SJSA1 (cell line): ENCODE measurements around the gene FOCAD. TPM values are rescaled to one million over a fixed set of nuclear protein-coding genes. Genes with fewer than 3 reads are reported as not detected.

Experiments used
- DNase-seq, 2 experiments: peaks; one replicate each; pipeline ENCODE4 v3.0.0-alpha.2; 2015 to 2020; ENCODE audit warnings: low spot score in 2 of 2, low read depth in 1 of 2
- H3K27ac ChIP-seq: fragments of 250-450 bp; sonication (Bioruptor Pico); 2 replicates; pipeline ENCODE4 v1.5.1; 2020; ENCODE audit warnings: mild to moderate bottlenecking, moderate library complexity
- H3K27me3 ChIP-seq: fragments of 250-450 bp; sonication (Bioruptor Pico); replicated peaks from 2 replicates; pipeline ENCODE4 v1.5.1; 2020; ENCODE audit warnings: mild to moderate bottlenecking, moderate library complexity
- H3K36me3 ChIP-seq: fragments of 250-450 bp; sonication (Bioruptor Pico); 2 replicates; pipeline ENCODE4 v1.5.1; 2020; ENCODE audit warnings: mild to moderate bottlenecking
- H3K4me1 ChIP-seq: fragments of 250-450 bp; sonication (Bioruptor Pico); replicated peaks from 2 replicates; pipeline ENCODE4 v1.6.1; 2021; ENCODE audit warnings: mild to moderate bottlenecking
- H3K4me3 ChIP-seq: fragments of 250-450 bp; sonication (Bioruptor Pico); 2 replicates; pipeline ENCODE4 v1.5.1; 2020; ENCODE audit warnings: mild to moderate bottlenecking
- H3K9me3 ChIP-seq: fragments of 250-450 bp; sonication (Bioruptor Pico); replicated peaks from 2 replicates; pipeline ENCODE4 v1.5.1; 2020; ENCODE audit warnings: mild to moderate bottlenecking
- total RNA-seq: library from RNA; depleted of rRNA; stranded (reverse); fragments of >200 nt; shearing (Covaris generic); gene quantifications from 2 replicates; pipeline ENCODE4 v1.2.3, GENCODE V29; 2014

Gene FOCAD
- total RNA-seq, 1 experiment from 2014 or later = 25.0 TPM

- Histone ChIP-seq H3K4me3 (no peak overlapping the region), H3K4me1 (no peaks in the 10 kb centered on the region), H3K36me3 (no peaks in the 10 kb centered on the region), H3K27ac (no peak overlapping the region), H3K9me3 (no peaks in the 10 kb centered on the region), H3K27me3 (no peaks in the 10 kb centered on the region)
- no peak for DNase-seq
Observed at GRCh38 chr9:20865347-20865746, 181.3 kb downstream of the FOCAD start.

- no peaks in the 10 kb centered on the region for H3K27me3 ChIP-seq
- H3K36me3 ChIP-seq = no peaks in the 10 kb centered on the region
- H3K9me3 ChIP-seq = no peaks in the 10 kb centered on the region
- no peak overlapping the region for H3K4me3 ChIP-seq
- H3K4me1 ChIP-seq = peaks cover 12% of the 10 kb centered on the region
- no peak for DNase-seq
- H3K27ac ChIP-seq = no peak overlapping the region
Observed at GRCh38 chr9:20870115-20870514, 186.1 kb downstream of the FOCAD start.

- no peak overlapping the region for H3K4me3 ChIP-seq
- H3K27ac ChIP-seq = peak overlapping the region; percentile 27
- no peaks in the 10 kb centered on the region for H3K27me3 ChIP-seq
- no peaks in the 10 kb centered on the region for H3K36me3 ChIP-seq
- peaks cover 12% of the 10 kb centered on the region for H3K4me1 ChIP-seq
- H3K9me3 ChIP-seq = no peaks in the 10 kb centered on the region
- DNase-seq = peak in 1 of 2 experiments; percentile 58
Observed at GRCh38 chr9:20872340-20872977, 188.4 kb downstream of the FOCAD start.

DNA sequence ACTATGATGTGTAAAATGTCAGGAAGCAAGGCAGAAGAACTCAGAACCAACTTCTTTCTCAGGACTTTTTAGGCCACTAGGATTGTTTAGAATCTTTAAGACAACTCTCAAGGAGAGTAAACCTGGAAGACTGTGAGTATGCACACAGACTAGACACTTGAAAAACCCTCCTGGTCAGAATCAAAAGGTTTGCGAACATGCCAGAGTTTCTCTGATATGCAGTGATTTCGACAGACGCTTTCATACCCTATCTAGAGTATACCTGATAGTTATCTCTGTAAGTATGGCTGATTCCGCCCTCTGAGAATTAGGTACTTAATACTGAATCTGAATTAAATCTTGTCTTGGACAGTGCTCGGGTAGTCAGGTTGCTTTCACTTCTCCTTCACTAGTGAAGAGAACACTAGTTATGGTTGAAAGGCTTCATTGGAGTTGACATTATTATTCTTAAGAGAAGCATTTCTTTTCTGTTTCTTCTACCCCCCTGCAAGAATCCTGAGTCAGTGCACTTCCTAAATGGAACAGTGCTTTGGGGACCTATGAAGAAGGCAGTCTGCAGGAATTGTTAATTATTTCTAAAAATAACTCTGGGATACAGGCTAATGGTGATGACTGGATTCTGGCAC lies 189.3 kb downstream of the FOCAD start:
- H3K4me3 ChIP-seq = no peak overlapping the region
- no peak for DNase-seq
- H3K27ac ChIP-seq = peak overlapping the region; percentile 27
- H3K9me3 ChIP-seq = no peaks in the 10 kb centered on the region
- peaks cover 12% of the 10 kb centered on the region for H3K4me1 ChIP-seq
- no peaks in the 10 kb centered on the region for H3K27me3 ChIP-seq
- no peaks in the 10 kb centered on the region for H3K36me3 ChIP-seq

DNA sequence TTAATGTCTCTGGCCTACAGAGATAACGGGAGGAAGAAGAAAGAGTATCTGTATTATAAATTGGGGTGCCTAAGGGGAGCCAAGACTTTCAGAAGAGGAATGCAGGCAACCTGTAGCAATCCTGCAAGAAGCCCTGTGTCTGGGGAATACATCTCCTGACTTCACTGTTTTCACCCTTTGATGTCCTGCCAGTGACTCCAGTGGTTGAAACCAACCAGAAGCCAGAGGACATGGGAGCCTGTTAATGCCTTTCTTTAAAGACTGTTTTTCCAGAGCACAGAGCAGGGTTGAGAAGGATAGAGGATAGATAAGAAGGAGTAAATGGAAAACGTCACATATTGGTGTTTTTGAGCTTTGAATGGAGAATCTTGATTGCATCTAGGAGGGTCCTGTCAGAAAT lies 196.2 kb downstream of the FOCAD start:
- H3K4me1 ChIP-seq = no peaks in the 10 kb centered on the region
- no peaks in the 10 kb centered on the region for H3K27me3 ChIP-seq
- H3K27ac ChIP-seq = no peak overlapping the region
- no peaks in the 10 kb centered on the region for H3K36me3 ChIP-seq
- no peak for DNase-seq
- H3K4me3 ChIP-seq = no peak overlapping the region
- no peaks in the 10 kb centered on the region for H3K9me3 ChIP-seq

DNA sequence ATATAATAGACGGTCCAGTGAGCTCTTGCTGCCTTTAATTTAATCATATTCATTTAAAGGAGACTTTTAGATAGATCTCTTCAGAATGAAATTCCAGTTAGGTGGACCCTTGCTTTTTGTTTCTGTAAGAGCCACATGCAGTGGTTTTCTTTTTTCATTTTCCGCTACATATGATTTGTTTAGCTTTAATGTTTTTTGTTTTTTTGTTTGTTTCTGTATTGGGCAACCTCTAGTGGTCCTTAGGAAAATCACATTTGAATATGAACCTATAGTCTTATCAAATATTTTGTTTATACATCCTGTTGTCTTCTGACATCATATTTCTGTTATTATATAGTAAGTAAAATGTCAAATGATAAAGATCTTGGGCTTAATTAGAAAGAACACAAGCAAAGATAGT lies 196.6 kb downstream of the FOCAD start:
- Histone ChIP-seq H3K36me3 (no peaks in the 10 kb centered on the region), H3K27ac (no peak overlapping the region), H3K9me3 (no peaks in the 10 kb centered on the region), H3K4me1 (no peaks in the 10 kb centered on the region), H3K27me3 (no peaks in the 10 kb centered on the region), H3K4me3 (no peak overlapping the region)
- no peak for DNase-seq

- Histone ChIP-seq H3K36me3 (no peaks in the 10 kb centered on the region), H3K9me3 (no peaks in the 10 kb centered on the region), H3K4me3 (no peak overlapping the region), H3K4me1 (no peaks in the 10 kb centered on the region), H3K27me3 (no peaks in the 10 kb centered on the region), H3K27ac (no peak overlapping the region)
- DNase-seq = peak; percentile 16 to 40
Observed at GRCh38 chr9:20884985-20885593, 201.0 kb downstream of the FOCAD start.

GRCh38 chr9:20898885-20899554 lies 215.0 kb downstream of the FOCAD start:
- H3K27ac ChIP-seq = no peak overlapping the region
- H3K4me3 ChIP-seq = no peak overlapping the region
- H3K4me1 ChIP-seq = no peaks in the 10 kb centered on the region
- no peaks in the 10 kb centered on the region for H3K9me3 ChIP-seq
- no peaks in the 10 kb centered on the region for H3K36me3 ChIP-seq
- H3K27me3 ChIP-seq = no peaks in the 10 kb centered on the region
- no peak for DNase-seq

DNA sequence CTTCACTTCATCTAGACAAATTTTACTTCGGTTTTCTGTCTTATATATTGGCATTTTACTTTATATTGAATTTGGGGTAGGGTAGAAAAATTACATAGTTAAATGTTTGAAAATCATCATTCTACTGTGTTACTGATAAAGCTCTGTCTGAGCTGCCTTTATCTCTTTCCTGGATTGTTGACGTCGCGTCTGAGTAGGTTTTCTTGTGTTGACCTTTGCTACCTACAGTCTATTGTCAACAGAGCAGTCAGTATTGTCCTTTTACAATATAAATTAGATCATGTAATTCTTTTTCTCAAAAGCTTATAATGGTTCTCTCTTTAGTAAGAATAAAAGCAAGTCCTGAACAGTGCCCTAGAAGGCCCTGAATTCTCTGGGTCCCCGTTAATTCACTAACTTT lies 219.2 kb downstream of the FOCAD start:
- Histone ChIP-seq H3K4me3 (no peak overlapping the region), H3K9me3 (no peaks in the 10 kb centered on the region), H3K4me1 (no peaks in the 10 kb centered on the region), H3K27me3 (no peaks in the 10 kb centered on the region), H3K27ac (no peak overlapping the region), H3K36me3 (no peaks in the 10 kb centered on the region)
- no peak for DNase-seq

- Histone ChIP-seq H3K4me1 (no peaks in the 10 kb centered on the region), H3K9me3 (no peaks in the 10 kb centered on the region), H3K27me3 (no peaks in the 10 kb centered on the region), H3K4me3 (no peak overlapping the region), H3K36me3 (no peaks in the 10 kb centered on the region), H3K27ac (no peak overlapping the region)
- no peak for DNase-seq
Observed at GRCh38 chr9:20904995-20905394, 220.9 kb downstream of the FOCAD start.

DNA sequence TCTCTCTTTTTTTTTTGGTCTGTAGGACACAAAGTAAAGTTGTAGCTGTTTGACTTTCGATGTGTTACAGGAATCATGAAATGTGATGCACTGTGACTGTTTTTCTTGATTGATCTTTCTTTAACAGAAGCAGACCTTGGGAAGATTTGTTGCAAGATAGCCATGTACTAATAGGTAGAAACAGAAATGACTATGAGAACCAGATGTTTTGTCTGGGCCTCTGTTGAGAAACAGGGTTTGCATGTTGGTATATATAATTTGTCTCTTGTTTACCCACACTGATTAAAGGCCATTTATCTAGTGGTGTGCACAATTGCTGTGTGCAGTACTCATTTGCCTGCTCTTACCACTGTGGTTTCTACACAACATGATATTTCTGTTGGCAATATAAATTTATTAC lies 222.3 kb downstream of the FOCAD start:
- H3K9me3 ChIP-seq = no peaks in the 10 kb centered on the region
- no peaks in the 10 kb centered on the region for H3K36me3 ChIP-seq
- no peak overlapping the region for H3K27ac ChIP-seq
- no peaks in the 10 kb centered on the region for H3K27me3 ChIP-seq
- no peaks in the 10 kb centered on the region for H3K4me1 ChIP-seq
- no peak for DNase-seq
- H3K4me3 ChIP-seq = no peak overlapping the region

DNA sequence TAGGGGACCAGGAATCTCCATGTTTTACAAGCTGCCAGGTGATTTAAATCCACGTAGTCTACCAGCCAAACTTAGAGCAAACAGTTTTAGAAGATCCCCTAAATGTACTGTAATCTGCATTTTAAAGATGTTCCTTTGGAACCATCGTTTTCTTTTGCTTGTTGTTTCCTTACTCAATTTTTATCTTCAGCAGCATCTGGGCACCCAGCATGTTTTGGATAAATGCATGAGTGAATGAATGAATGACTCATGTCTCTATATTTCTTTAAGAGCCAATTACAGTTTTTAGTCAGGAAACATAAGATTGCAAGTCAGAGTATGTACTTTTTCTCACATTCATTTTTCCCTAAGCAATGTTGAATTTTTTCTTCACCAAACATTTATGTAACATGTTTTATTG lies 224.4 kb downstream of the FOCAD start:
- DNase-seq = no peak

GRCh38 chr9:20914556-20914955 lies 230.5 kb downstream of the FOCAD start:
- Histone ChIP-seq H3K4me3 (no peak overlapping the region), H3K27me3 (no peaks in the 10 kb centered on the region), H3K9me3 (no peaks in the 10 kb centered on the region), H3K36me3 (no peaks in the 10 kb centered on the region), H3K4me1 (no peaks in the 10 kb centered on the region), H3K27ac (no peak overlapping the region)
- DNase-seq = no peak

More for the DNA sequence above, 224.4 kb downstream of the FOCAD start:
- Histone ChIP-seq H3K27ac (no peak overlapping the region), H3K4me3 (no peak overlapping the region), H3K27me3 (no peaks in the 10 kb centered on the region), H3K36me3 (no peaks in the 10 kb centered on the region), H3K9me3 (no peaks in the 10 kb centered on the region), H3K4me1 (no peaks in the 10 kb centered on the region)

DNA sequence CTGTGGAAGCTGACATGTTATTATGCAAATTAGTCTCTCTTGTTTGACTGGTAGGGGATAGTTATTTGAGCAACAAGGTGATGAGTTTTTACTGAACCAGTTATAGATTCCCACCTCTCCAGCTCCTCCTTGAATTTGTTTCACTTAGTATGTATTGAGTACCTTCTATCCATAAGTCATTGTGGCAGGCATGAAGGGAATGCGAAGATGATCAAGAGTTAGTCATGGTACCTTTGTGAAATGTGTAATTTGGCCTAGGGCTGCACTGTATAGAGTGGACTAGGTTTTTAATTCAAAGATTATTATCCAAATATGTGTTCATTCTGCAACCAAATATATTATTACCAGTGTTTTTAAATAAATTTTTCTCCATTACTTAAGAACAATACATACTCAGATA lies 237.3 kb downstream of the FOCAD start:
- H3K4me1 ChIP-seq = no peaks in the 10 kb centered on the region
- no peak overlapping the region for H3K27ac ChIP-seq
- no peaks in the 10 kb centered on the region for H3K27me3 ChIP-seq
- H3K9me3 ChIP-seq = no peaks in the 10 kb centered on the region
- no peak overlapping the region for H3K4me3 ChIP-seq
- no peak for DNase-seq
- H3K36me3 ChIP-seq = no peaks in the 10 kb centered on the region
